ENCODE measurements around the gene NRXN3.

Gene NRXN3

DNA sequence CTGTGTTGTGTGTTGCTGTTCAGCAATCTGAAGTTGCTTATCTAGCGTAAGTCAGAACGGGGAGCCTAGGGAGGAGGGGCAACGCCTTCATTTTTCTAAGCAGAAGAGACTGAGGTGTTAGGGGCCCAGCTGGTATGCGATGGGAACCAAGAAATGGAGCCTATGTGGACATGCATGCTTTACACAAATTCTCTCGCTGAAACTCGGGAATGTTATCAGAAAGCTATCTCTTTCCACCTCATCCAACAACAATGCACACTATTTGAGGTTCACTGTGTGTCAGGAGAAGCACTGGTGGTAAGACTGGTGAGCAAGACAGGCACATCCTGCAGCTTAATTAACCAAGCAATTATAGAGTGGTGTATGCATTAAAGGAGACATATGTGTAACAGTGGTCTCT, 89.7 kb downstream of the NRXN3 start:
- no peak for DNase-seq (ENCODE audit: low spot score)
- in situ Hi-C loops (cut with MboI; ENCODE audit: low sequenced_read_pairs, unreplicated experiment) = no loop called here
- TF ChIP-seq CTCF (IDR thresholded peaks at IDR 0.05; ENCODE audit: borderline replicate concordance, control extremely low read depth, extremely low read depth, insufficient read depth, missing control alignments) = no peak

- no peak for TF ChIP-seq CTCF (IDR thresholded peaks at IDR 0.05; ENCODE audit: borderline replicate concordance, control extremely low read depth, extremely low read depth, insufficient read depth, missing control alignments)
- no peak for DNase-seq (ENCODE audit: low spot score)
- in situ Hi-C loops (cut with MboI; ENCODE audit: low sequenced_read_pairs, unreplicated experiment) = no loop called here
These were observed 108.5 kb downstream of the NRXN3 start for GRCh38 chr14:78278464-78279250.

DNA sequence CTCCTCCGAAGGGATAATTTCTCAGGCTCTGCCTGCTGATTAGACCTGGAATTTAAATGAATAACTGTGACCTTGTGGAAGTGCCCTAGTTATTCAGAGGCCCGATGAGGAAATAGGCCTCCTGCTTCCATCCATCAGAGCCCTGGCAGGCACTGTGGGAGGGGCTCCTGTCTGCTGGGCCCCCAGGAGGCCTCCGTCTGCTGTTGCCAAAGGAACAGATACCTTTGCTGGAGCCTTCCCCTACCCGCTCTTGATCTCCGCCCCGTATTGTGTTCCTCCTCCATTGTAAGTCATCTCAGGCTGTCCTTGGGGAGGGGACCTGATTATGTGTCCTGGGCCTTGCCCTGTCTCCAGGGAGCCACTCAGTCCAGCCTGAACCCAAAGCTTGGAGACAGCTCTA, 112.3 kb downstream of the NRXN3 start:
- in situ Hi-C loops (cut with MboI; ENCODE audit: low sequenced_read_pairs, unreplicated experiment) = no loop called here
- no peak for TF ChIP-seq CTCF (IDR thresholded peaks at IDR 0.05; ENCODE audit: borderline replicate concordance, control extremely low read depth, extremely low read depth, insufficient read depth, missing control alignments)
- no peak for DNase-seq (ENCODE audit: low spot score)

- no peak for TF ChIP-seq CTCF (IDR thresholded peaks at IDR 0.05; ENCODE audit: borderline replicate concordance, control extremely low read depth, extremely low read depth, insufficient read depth, missing control alignments)
- in situ Hi-C loops (cut with MboI; ENCODE audit: low sequenced_read_pairs, unreplicated experiment) = no loop called here
- no peak for DNase-seq (ENCODE audit: low spot score)
These were observed 116.0 kb downstream of the NRXN3 start for GRCh38 chr14:78286210-78286609.

DNA sequence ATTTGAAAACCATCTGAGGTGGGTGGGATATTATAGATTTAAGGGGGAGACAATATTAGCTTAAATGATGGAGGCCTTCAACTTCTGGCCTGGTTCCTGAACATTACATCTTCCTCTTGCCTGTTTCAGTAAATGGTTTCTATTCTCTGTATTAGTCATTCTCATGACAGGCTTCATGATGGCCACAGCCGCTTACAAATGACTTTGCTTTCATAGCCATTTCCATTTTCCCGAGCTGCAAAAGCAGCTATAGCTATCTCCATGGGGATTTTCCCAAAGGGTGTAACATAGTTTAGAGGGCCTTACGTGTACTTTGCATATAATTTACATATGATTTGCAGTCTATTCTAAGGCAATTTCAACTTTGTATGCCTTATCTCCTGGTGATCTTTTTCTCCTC, 121.8 kb downstream of the NRXN3 start:
- in situ Hi-C loops (cut with MboI; ENCODE audit: low sequenced_read_pairs, unreplicated experiment) = no loop called here
- no peak for TF ChIP-seq CTCF (IDR thresholded peaks at IDR 0.05; ENCODE audit: borderline replicate concordance, control extremely low read depth, extremely low read depth, insufficient read depth, missing control alignments)
- DNase-seq (ENCODE audit: low spot score) = peak; percentile 18

DNA sequence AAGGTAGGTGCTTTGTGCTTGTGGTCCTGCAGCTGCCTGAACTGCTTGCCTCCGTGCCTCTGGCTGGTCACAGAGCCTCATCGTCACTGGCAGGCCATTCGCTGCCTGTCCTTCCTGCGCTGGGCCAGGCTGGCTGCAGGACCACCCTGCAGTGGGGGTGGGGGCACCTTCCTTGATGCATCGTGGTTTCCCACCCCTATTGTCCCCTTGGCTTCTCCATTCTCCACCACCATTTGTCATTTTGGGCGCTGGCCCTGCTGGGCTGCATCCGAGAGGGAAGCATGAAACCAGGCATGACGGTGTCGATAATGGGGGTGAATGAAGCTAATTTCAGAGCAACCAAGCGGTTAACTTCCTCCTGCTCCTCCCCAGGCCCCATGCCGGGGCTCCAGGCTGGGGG, 127.7 kb downstream of the NRXN3 start:
- in situ Hi-C loops (cut with MboI; ENCODE audit: low sequenced_read_pairs, unreplicated experiment) = no loop called here
- no peak for DNase-seq (ENCODE audit: low spot score)
- TF ChIP-seq CTCF (IDR thresholded peaks at IDR 0.05; ENCODE audit: borderline replicate concordance, control extremely low read depth, extremely low read depth, insufficient read depth, missing control alignments) = no peak
